Osteocyte (in vitro differentiated cells): ENCODE measurements around the gene SOCS6. TPM values are rescaled to one million over a fixed set of nuclear protein-coding genes. Genes with fewer than 3 reads are reported as not detected.

Experiments used
- DNase-seq: peaks from one replicate; pipeline ENCODE4 v3.0.0; 2021; ENCODE audit warnings: mixed read lengths; ENCODE audit not compliant: unreplicated experiment; ENCODE audit errors: extremely low spot score
- H3K27ac Mint-ChIP-seq: one replicate; pipeline ENCODE4 v1.8.0; 2021; ENCODE audit warnings: mild to moderate bottlenecking, mixed read lengths; ENCODE audit not compliant: unreplicated experiment
- H3K27me3 Mint-ChIP-seq: one replicate; pipeline ENCODE4 v1.8.0; 2021; ENCODE audit warnings: mixed read lengths; ENCODE audit not compliant: unreplicated experiment
- H3K36me3 Mint-ChIP-seq: one replicate; pipeline ENCODE4 v1.8.0; 2021; ENCODE audit warnings: mixed read lengths; ENCODE audit not compliant: unreplicated experiment
- H3K4me1 Mint-ChIP-seq: one replicate; pipeline ENCODE4 v1.8.0; 2021; ENCODE audit warnings: mixed read lengths; ENCODE audit not compliant: unreplicated experiment
- H3K4me3 Mint-ChIP-seq: one replicate; pipeline ENCODE4 v1.8.0; 2021; ENCODE audit warnings: mild to moderate bottlenecking, moderate library complexity, mixed read lengths; ENCODE audit not compliant: unreplicated experiment
- H3K9me3 Mint-ChIP-seq: one replicate; pipeline ENCODE4 v1.8.0; 2021; ENCODE audit warnings: mixed read lengths; ENCODE audit not compliant: unreplicated experiment
- CTCF ChIP-seq: fragments of 200-600 bp; sonication (generic); IDR thresholded peaks from 2 replicates; pipeline ENCODE4 v1.5.0; 2021; ENCODE audit warnings: antibody characterized with exemption, mild to moderate bottlenecking, moderate library complexity
- total RNA-seq: library from RNA; stranded (reverse); gene quantifications from 2 replicates; pipeline ENCODE4 v1.2.1, GENCODE V29; 2021

Gene SOCS6
- total RNA-seq, 1 donor from 2014 or later: 19.4 TPM

- no peak overlapping the region for H3K27ac Mint-ChIP-seq
- peaks cover 32% of the 10 kb centered on the region for H3K4me1 Mint-ChIP-seq
- peaks cover 3% of the 10 kb centered on the region for H3K36me3 Mint-ChIP-seq
- H3K27me3 Mint-ChIP-seq: peaks cover 10% of the 10 kb centered on the region
- no peaks in the 10 kb centered on the region for H3K9me3 Mint-ChIP-seq
- TF ChIP-seq CTCF: no peak
- no peak overlapping the region for H3K4me3 Mint-ChIP-seq
- DNase-seq: no peak
Observed at GRCh38 chr18:70250781-70251180, 38.1 kb upstream of the SOCS6 start.

GRCh38 chr18:70256184-70256583 lies 32.7 kb upstream of the SOCS6 start:
- DNase-seq: no peak
- peaks cover 46% of the 10 kb centered on the region for H3K27me3 Mint-ChIP-seq
- TF ChIP-seq CTCF: no peak
- H3K27ac Mint-ChIP-seq: no peak overlapping the region
- no peaks in the 10 kb centered on the region for H3K36me3 Mint-ChIP-seq
- no peaks in the 10 kb centered on the region for H3K4me1 Mint-ChIP-seq
- no peak overlapping the region for H3K4me3 Mint-ChIP-seq
- H3K9me3 Mint-ChIP-seq: no peaks in the 10 kb centered on the region

GRCh38 chr18:70256994-70257393 lies 31.9 kb upstream of the SOCS6 start:
- Mint-ChIP-seq H3K36me3 (no peaks in the 10 kb centered on the region), H3K9me3 (no peaks in the 10 kb centered on the region), H3K4me3 (no peak overlapping the region), H3K27ac (no peak overlapping the region), H3K27me3 (peaks cover 46% of the 10 kb centered on the region), H3K4me1 (no peaks in the 10 kb centered on the region)
- no peak for TF ChIP-seq CTCF
- DNase-seq: no peak

- Mint-ChIP-seq H3K27me3 (peaks cover 42% of the 10 kb centered on the region), H3K27ac (no peak overlapping the region), H3K4me1 (no peaks in the 10 kb centered on the region), H3K36me3 (no peaks in the 10 kb centered on the region), H3K4me3 (no peak overlapping the region), H3K9me3 (no peaks in the 10 kb centered on the region)
- no peak for DNase-seq
- TF ChIP-seq CTCF: no peak
Observed at GRCh38 chr18:70258243-70258642, 30.6 kb upstream of the SOCS6 start.

GRCh38 chr18:70260683-70261082 lies 28.2 kb upstream of the SOCS6 start:
- Mint-ChIP-seq H3K27ac (no peak overlapping the region), H3K9me3 (no peaks in the 10 kb centered on the region), H3K4me3 (no peak overlapping the region), H3K27me3 (peaks cover 37% of the 10 kb centered on the region), H3K4me1 (no peaks in the 10 kb centered on the region), H3K36me3 (no peaks in the 10 kb centered on the region)
- no peak for TF ChIP-seq CTCF
- no peak for DNase-seq
